ENCODE measurements around the gene ATG14.

The ATG14 gene

GRCh38 chr14:55317542-55318306, 93.9 kb downstream of the ATG14 start:
- DNase-seq (ENCODE audit: low read depth), result no peak
- H3K4me3 ChIP-seq (ENCODE audit: low read depth, low read length), result no peak overlapping the region

GRCh38 chr14:55316564-55316963, 95.1 kb downstream of the ATG14 start:
- DNase-seq (ENCODE audit: low read depth), result no peak
- no peak for TF ChIP-seq MYC (IDR thresholded peaks at IDR 0.05; ENCODE audit: low read depth, low read length)
- no peak for TF ChIP-seq MAX (IDR thresholded peaks at IDR 0.05; ENCODE audit: low read depth, low read length)
- TF ChIP-seq CTCF (IDR thresholded peaks at IDR 0.05; ENCODE audit: low read depth, low read length), result no peak
- TF ChIP-seq POLR2A (IDR thresholded peaks at IDR 0.05; ENCODE audit: extremely low read depth, insufficient read length), result no peak
- H3K4me3 ChIP-seq (ENCODE audit: low read depth, low read length), result no peak overlapping the region

More at GRCh38 chr14:55317542-55318306, 93.9 kb downstream of the ATG14 start:
- TF ChIP-seq CTCF (IDR thresholded peaks at IDR 0.05; ENCODE audit: low read depth, low read length), result no peak
- no peak for TF ChIP-seq MYC (IDR thresholded peaks at IDR 0.05; ENCODE audit: low read depth, low read length)
- no peak for TF ChIP-seq MAX (IDR thresholded peaks at IDR 0.05; ENCODE audit: low read depth, low read length)
- no peak for TF ChIP-seq POLR2A (IDR thresholded peaks at IDR 0.05; ENCODE audit: extremely low read depth, insufficient read length)

All from NB4 (cell line).